ENCODE results near the gene CDC34. TPM values are rescaled to one million over a fixed set of nuclear protein-coding genes. Genes with fewer than 3 reads are reported as not detected.

CDC34 gene
- total RNA-seq, 1 experiment from 2014 or later = 87.4 TPM

DNA sequence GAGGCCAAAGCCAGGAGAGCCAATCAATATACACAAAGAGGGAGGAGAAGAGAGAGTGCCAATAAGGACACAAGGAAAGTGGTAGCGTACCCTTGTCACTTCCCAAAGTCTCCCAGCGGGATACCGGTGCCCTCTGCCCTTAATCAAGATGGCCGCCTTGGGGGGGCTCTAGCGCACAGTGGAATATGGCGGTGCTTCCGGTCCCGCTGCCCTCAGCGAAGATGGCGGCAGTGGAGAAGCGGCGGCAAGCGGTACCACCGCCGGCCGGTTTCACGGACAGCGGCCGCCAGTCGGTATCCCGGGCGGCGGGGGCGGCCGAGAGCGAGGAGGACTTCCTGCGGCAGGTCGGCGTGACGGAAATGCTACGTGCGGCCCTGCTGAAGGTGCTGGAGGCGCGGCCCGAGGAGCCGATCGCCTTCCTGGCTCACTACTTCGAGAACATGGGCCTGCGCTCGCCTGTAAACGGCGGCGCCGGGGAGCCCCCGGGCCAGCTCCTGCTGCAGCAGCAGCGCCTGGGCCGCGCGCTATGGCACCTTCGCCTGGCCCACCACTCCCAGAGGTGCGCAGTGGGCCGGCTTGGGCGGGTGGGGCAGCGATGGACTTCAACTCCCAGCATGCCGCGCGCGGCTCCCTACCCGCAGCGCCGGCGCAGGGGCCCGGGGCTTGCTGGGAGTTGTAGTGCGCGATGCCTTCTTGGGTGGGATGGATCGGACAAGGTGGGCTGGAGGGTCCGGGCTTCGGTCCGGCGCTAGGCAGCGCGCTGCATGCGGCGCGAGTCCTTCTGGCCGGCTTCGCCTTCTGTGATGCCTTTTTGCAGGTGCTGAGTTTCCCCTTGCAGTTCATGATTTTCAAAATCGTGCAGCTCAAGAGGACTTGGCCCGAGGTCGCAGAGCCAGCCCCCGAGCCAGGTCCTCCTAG, 24.0 kb upstream of the CDC34 start, which contains the start of gene TPGS1 (continued):
- TF ChIP-seq, protein P1, sequence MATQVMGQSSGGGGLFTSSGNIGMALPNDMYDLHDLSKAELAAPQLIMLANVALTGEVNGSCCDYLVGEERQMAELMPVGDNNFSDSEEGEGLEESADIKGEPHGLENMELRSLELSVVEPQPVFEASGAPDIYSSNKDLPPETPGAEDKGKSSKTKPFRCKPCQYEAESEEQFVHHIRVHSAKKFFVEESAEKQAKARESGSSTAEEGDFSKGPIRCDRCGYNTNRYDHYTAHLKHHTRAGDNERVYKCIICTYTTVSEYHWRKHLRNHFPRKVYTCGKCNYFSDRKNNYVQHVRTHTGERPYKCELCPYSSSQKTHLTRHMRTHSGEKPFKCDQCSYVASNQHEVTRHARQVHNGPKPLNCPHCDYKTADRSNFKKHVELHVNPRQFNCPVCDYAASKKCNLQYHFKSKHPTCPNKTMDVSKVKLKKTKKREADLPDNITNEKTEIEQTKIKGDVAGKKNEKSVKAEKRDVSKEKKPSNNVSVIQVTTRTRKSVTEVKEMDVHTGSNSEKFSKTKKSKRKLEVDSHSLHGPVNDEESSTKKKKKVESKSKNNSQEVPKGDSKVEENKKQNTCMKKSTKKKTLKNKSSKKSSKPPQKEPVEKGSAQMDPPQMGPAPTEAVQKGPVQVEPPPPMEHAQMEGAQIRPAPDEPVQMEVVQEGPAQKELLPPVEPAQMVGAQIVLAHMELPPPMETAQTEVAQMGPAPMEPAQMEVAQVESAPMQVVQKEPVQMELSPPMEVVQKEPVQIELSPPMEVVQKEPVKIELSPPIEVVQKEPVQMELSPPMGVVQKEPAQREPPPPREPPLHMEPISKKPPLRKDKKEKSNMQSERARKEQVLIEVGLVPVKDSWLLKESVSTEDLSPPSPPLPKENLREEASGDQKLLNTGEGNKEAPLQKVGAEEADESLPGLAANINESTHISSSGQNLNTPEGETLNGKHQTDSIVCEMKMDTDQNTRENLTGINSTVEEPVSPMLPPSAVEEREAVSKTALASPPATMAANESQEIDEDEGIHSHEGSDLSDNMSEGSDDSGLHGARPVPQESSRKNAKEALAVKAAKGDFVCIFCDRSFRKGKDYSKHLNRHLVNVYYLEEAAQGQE (IDR thresholded peaks at IDR 0.05; ENCODE audit: low read depth) = no peak

DNA sequence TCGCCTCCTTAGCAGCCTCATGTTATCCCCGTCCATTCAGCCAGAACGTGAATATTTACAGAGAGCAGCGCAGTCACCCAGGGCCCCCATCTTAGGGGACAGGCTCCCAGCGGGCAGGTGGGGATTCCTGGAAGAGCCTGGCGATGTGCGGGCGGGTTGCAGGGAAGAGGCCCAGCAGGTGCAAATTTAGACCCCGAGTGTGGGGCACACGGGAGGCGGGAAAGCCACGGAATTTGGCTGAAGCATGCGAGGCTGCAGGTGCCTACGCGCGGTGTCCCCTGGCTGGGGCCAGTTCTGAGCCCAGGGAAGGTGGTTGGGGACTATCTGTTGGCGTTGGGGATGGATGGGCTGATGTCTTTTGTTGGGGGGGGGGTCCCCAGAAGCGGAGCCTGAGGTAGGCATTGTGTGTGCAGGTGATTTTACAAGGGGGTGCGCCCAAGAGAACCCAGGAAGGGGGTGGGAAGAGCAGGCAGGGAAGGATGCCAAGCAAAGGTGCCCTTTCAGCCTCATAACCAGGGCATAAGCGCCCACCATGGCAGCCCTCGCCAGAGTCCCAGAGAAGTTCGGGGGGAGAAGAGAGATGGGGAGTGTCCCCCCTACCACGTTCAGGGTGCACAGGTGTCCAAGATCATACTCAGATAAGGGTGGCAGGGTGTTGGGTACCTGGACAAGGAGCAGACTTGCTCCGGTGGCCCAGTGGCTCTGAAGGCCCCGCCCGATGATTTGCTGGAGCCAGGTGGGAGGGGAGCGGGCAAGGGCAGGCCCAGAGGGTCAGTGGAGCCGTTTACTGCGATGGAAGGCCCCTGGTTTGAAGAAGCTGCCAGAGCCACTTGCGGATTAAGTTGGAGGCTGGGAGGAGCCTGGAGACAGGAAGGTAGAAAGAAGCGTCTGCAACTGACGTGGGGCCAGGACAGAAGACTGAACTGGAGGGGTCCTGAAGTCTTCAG, 23.1 kb upstream of the CDC34 start:
- ChIA-PET CTCF (no interaction called here), RAD21 (ENCODE audit: low non-redundant PET in 1 of 2, low total read pairs in 2 of 2, uncharacterized antibody in 2 of 2, unreplicated experiment in 2 of 2) (no interaction called here), POLR2A (no interaction called here)
- Histone ChIP-seq H3K4me1 (ENCODE audit: control insufficient read depth in 1 of 2, insufficient read depth in 2 of 2, low read length in 2 of 2) (peaks cover 24 to 48% of the 10 kb centered on the region in 2 experiments), H3K27ac (ENCODE audit: low read depth, low read length) (peak overlapping the region; percentile 91), H3K9me2 (ENCODE audit: insufficient read depth) (no peaks in the 10 kb centered on the region), H3K27me3 (ENCODE audit: insufficient read depth, low read length) (no peaks in the 10 kb centered on the region), H2AFZ (ENCODE audit: low read depth, low read length, poor library complexity, severe bottlenecking) (no peak overlapping the region), H3K4me3 (replicated peaks in 1 of 2; ENCODE audit: low read depth in 1 of 2, low read length in 2 of 2) (peak overlapping the region; percentile 89 to 97), H3K36me3 (ENCODE audit: control insufficient read depth in 1 of 2, insufficient read depth in 2 of 2, low read length in 2 of 2) (peaks cover 0 to 5% of the 10 kb centered on the region in 2 experiments; a peak in 1 of 4 replicates), H3K79me2 (ENCODE audit: insufficient read depth, low read length) (peaks cover 11% of the 10 kb centered on the region; the same call in 1 of the 2 replicates), H4K20me1 (ENCODE audit: insufficient read depth) (no peaks in the 10 kb centered on the region), H3K4me2 (ENCODE audit: low read length) (peak overlapping the region; percentile 85), H3K9ac (ENCODE audit: low read length) (peak overlapping the region; percentile 97), H3K9me3 (ENCODE audit: control insufficient read depth in 1 of 2, insufficient read depth in 1 of 2, low read depth in 1 of 2, low read length in 2 of 2) (no peaks in the 10 kb centered on the region)
- no peak for ATAC-seq
- DNase-seq (ENCODE audit: low read depth, low spot score) = no peak
- intact Hi-C loops (cut with micrococcal nuclease) = loop anchor here (10.0 kb wide), 1 partner anchor 124 kb away; no protein-coding TSS in a partner anchor
- TSS peak; percentile 70 for BruUV-seq (replicated peaks)
- TF ChIP-seq, protein P1 (IDR thresholded peaks at IDR 0.05; ENCODE audit: low read depth) = no peak
- TF ChIP-seq, protein P2, sequence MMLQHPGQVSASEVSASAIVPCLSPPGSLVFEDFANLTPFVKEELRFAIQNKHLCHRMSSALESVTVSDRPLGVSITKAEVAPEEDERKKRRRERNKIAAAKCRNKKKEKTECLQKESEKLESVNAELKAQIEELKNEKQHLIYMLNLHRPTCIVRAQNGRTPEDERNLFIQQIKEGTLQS (IDR thresholded peaks at IDR 0.05) = no peak
- TF ChIP-seq, protein P3, sequence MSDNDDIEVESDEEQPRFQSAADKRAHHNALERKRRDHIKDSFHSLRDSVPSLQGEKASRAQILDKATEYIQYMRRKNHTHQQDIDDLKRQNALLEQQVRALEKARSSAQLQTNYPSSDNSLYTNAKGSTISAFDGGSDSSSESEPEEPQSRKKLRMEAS (IDR thresholded peaks at IDR 0.05) = no peak
- TF ChIP-seq POLR2AphosphoS5 (IDR thresholded peaks at IDR 0.05; ENCODE audit: low read depth, low read length) (no peak), ZFX (IDR thresholded peaks at IDR 0.05) (no peak), SRF (IDR thresholded peaks at IDR 0.05; ENCODE audit: low read depth) (no peak), RAD21 (IDR thresholded peaks at IDR 0.05; ENCODE audit: low read depth) (no peak), FOSL1 (IDR thresholded peaks at IDR 0.05; ENCODE audit: low read depth) (no peak), EZH2phosphoT487 (IDR thresholded peaks at IDR 0.05; ENCODE audit: borderline replicate concordance) (no peak), CBX3 (IDR thresholded peaks at IDR 0.05; ENCODE audit: low read depth) (no peak), SIN3A (IDR thresholded peaks at IDR 0.05; ENCODE audit: low read depth) (no peak)
